ENCODE results near the gene TACC2. TPM values are rescaled to one million over a fixed set of nuclear protein-coding genes. Genes with fewer than 3 reads are reported as not detected.

The TACC2 gene
- total RNA-seq, 1 experiment from 2014 or later, result 15.8 TPM

- intact Hi-C loops (cut with micrococcal nuclease; ENCODE audit: unreplicated experiment), result no loop called here
- ChIA-PET POLR2A (ENCODE audit: unreplicated experiment) (interaction anchor here (0.6 kb wide), 1 partner anchor 10 kb away, joined by 3 read pairs; no protein-coding TSS in a partner anchor), CTCF (no interaction called here)
These were observed 264.6 kb downstream of the TACC2 start for GRCh38 chr10:122253605-122254004.

GRCh38 chr10:122254831-122255230 is 265.9 kb downstream of the TACC2 start:
- no peak overlapping the region for H2AFZ ChIP-seq
- no TSS peak for BruUV-seq (replicated peaks)
- no peak overlapping the region for H3K4me2 ChIP-seq
- H3K79me2 ChIP-seq (ENCODE audit: low read depth), result no peaks in the 10 kb centered on the region
- no peak for DNase-seq
- H3K4me3 ChIP-seq, result no peak overlapping the region
- no peaks in the 10 kb centered on the region for H3K27me3 ChIP-seq (ENCODE audit: insufficient read depth, low read depth)
- no peak for TF ChIP-seq CTCF (conservative IDR thresholded peaks at IDR 0.05)
- H4K20me1 ChIP-seq (ENCODE audit: insufficient read depth), result no peaks in the 10 kb centered on the region
- H3K4me1 ChIP-seq (replicated peaks; ENCODE audit: insufficient read depth), result no peaks in the 10 kb centered on the region
- no peaks in the 10 kb centered on the region for H3F3A ChIP-seq (ENCODE audit: insufficient read depth, low read depth)
- POLR2A ChIA-PET (ENCODE audit: unreplicated experiment), result no interaction called here
- H3K9me3 ChIP-seq (ENCODE audit: insufficient read depth, low read depth), result no peaks in the 10 kb centered on the region
- intact Hi-C loops (cut with micrococcal nuclease; ENCODE audit: unreplicated experiment), result no loop called here
- no peaks in the 10 kb centered on the region for H3K36me3 ChIP-seq (ENCODE audit: low read depth)
- CTCF ChIA-PET, result no interaction called here
- no peaks in the 10 kb centered on the region for H3K9me2 ChIP-seq (ENCODE audit: insufficient read depth)
- no peak overlapping the region for H3K27ac ChIP-seq

More at GRCh38 chr10:122253605-122254004, 264.6 kb downstream of the TACC2 start:
- Histone ChIP-seq H3K9me2 (ENCODE audit: insufficient read depth) (no peaks in the 10 kb centered on the region), H4K20me1 (ENCODE audit: insufficient read depth) (no peaks in the 10 kb centered on the region), H3K4me2 (no peak overlapping the region), H3K27me3 (ENCODE audit: insufficient read depth, low read depth) (no peaks in the 10 kb centered on the region), H3K36me3 (ENCODE audit: low read depth) (no peaks in the 10 kb centered on the region), H3K4me3 (no peak overlapping the region), H3K9me3 (ENCODE audit: insufficient read depth, low read depth) (no peaks in the 10 kb centered on the region), H3K27ac (no peak overlapping the region), H3K4me1 (replicated peaks; ENCODE audit: insufficient read depth) (no peaks in the 10 kb centered on the region), H2AFZ (no peak overlapping the region), H3K79me2 (ENCODE audit: low read depth) (no peaks in the 10 kb centered on the region), H3F3A (ENCODE audit: insufficient read depth, low read depth) (no peaks in the 10 kb centered on the region)
- no TSS peak for BruUV-seq (replicated peaks)
- DNase-seq, result no peak
- TF ChIP-seq EZH2 (IDR thresholded peaks at IDR 0.05; ENCODE audit: low read depth), result no peak
- TF ChIP-seq CTCF (conservative IDR thresholded peaks at IDR 0.05), result no peak

GRCh38 chr10:122255509-122256301 is 266.7 kb downstream of the TACC2 start:
- intact Hi-C loops (cut with micrococcal nuclease; ENCODE audit: unreplicated experiment), result no loop called here
- no peak for DNase-seq
- CTCF ChIA-PET, result no interaction called here
- Histone ChIP-seq H3K27me3 (ENCODE audit: insufficient read depth, low read depth) (no peaks in the 10 kb centered on the region), H3K4me2 (no peak overlapping the region), H3K36me3 (ENCODE audit: low read depth) (no peaks in the 10 kb centered on the region), H3K9me3 (ENCODE audit: insufficient read depth, low read depth) (no peaks in the 10 kb centered on the region), H3K9me2 (ENCODE audit: insufficient read depth) (no peaks in the 10 kb centered on the region), H3K79me2 (ENCODE audit: low read depth) (no peaks in the 10 kb centered on the region), H3K4me1 (replicated peaks; ENCODE audit: insufficient read depth) (no peaks in the 10 kb centered on the region), H3K4me3 (no peak overlapping the region), H2AFZ (no peak overlapping the region), H3F3A (ENCODE audit: insufficient read depth, low read depth) (no peaks in the 10 kb centered on the region), H4K20me1 (ENCODE audit: insufficient read depth) (no peaks in the 10 kb centered on the region), H3K27ac (no peak overlapping the region)
- POLR2A ChIA-PET (ENCODE audit: unreplicated experiment), result no interaction called here
- BruUV-seq (replicated peaks), result no TSS peak
- TF ChIP-seq CTCF (conservative IDR thresholded peaks at IDR 0.05) (no peak), EZH2 (IDR thresholded peaks at IDR 0.05; ENCODE audit: low read depth) (no peak)
